Stomach (tissue), 9 donors: ENCODE data around the gene SEC22C. TPM values are rescaled to one million over a fixed set of nuclear protein-coding genes. Genes with fewer than 3 reads are reported as not detected.

Source experiments
- DNase-seq, 2 donors: peaks; one replicate each; pipeline versions ENCODE4 v3.0.0 to v3.0.0-alpha.2; 2013 to 2019
- H3K27ac ChIP-seq, 5 donors: fragments of 200-600 bp in 4 of 5; sonication (generic) in 4 of 5; one replicate each; pipeline ENCODE4 v1.5.1; 2013 to 2019; ENCODE audit warnings: mild to moderate bottlenecking in 1 of 5, moderate library complexity in 1 of 5
- H3K27me3 ChIP-seq, 3 donors: fragments of 200-600 bp; sonication (generic); one replicate each; pipeline ENCODE4 v1.5.1; 2017 to 2019; ENCODE audit warnings: mixed run types in 1 of 3
- H3K36me3 ChIP-seq, 4 donors: fragments of 200-600 bp; sonication (generic); 1 replicate in 3 of 4; 2 replicates in 1 of 4; pipeline ENCODE4 v1.5.1; 2016 to 2019
- H3K4me1 ChIP-seq, 4 donors: fragments of 200-600 bp; sonication (generic); one replicate each; pipeline ENCODE4 v1.5.1; 2016 to 2019
- H3K4me3 ChIP-seq, 4 donors: fragments of 200-600 bp; sonication (generic) in 3 of 4; one replicate each; pipeline ENCODE4 v1.5.1; 2016 to 2019; ENCODE audit warnings: mild to moderate bottlenecking in 1 of 4
- H3K9me3 ChIP-seq, 4 donors: fragments of 200-600 bp; sonication (generic); one replicate each; pipeline ENCODE4 v1.5.1; 2016 to 2019
- EP300 ChIP-seq: sonication (generic); formaldehyde crosslinking; IDR thresholded peaks from one replicate; pipeline ENCODE4 v1.6.1; 2017; ENCODE audit warnings: antibody characterized with exemption
- POLR2A ChIP-seq, 4 donors: fragments of 450-650 bp; IDR thresholded peaks; one replicate each; pipeline ENCODE4 v1.6.1; 2016; ENCODE audit warnings: antibody characterized with exemption in 4 of 4, control low read depth in 2 of 4, mild to moderate bottlenecking in 1 of 4, moderate library complexity in 1 of 4
- POLR2AphosphoS5 ChIP-seq, 3 donors: sonication (generic); formaldehyde crosslinking; IDR thresholded peaks; one replicate each; pipeline ENCODE4 v1.6.1; 2016; ENCODE audit warnings: antibody characterized with exemption in 3 of 3
- WGBS, 5 donors: extraction: QIAGEN DNeasy Blood & Tissue Kit in 3 of 5; methylation state at CpG; one replicate each; pipeline versions ENCODE4 v1.1.5 to v1.1.7; 2013 to 2018; 5-methylcytosine and 5-hydroxymethylcytosine counted together
- intact Hi-C: fragments of 100-400 bp; cut with DNase I; formaldehyde crosslinking; loops from one replicate; pipeline ENCODE4 v1.15.1; 2023; ENCODE audit warnings: low total_unique reads
- polyA plus RNA-seq, 3 donors: library from polyadenylated mRNA; stranded (reverse); fragments of 200-250 nt; gene quantifications; one replicate each; pipeline ENCODE4 v1.2.3, GENCODE V29; 2013
- total RNA-seq, 5 donors: library from RNA; depleted of rRNA; stranded (reverse); fragments of >200 nt; gene quantifications; one replicate each; pipeline versions ENCODE4 v1.1.0 to v1.2.3, GENCODE V29; 2014 to 2016
- TF ChIP-seq, protein P1 (sequence below), 7 experiments: fragments of 450-650 bp in 4 of 7; fragments of 200-600 bp in 3 of 7; sonication (generic) in 3 of 7; IDR thresholded peaks; one replicate each; pipeline ENCODE4 v1.5.1; 2016 to 2019; ENCODE audit warnings: antibody characterized with exemption in 7 of 7, control low read depth in 2 of 7, mild to moderate bottlenecking in 1 of 7
- donor health status: healthy with polysubstance abuse.
- donor health status: Bipolar disorder and iron deficiency.
- donor health status: healthy.

Gene SEC22C
- total and polyA plus RNA-seq, 8 donors, result 9.8 to 64.3 (median 28.9) TPM

- DNase-seq, result no peak
These were observed 44.4 kb downstream of the SEC22C start for GRCh38 chr3:42537350-42537749.

DNA sequence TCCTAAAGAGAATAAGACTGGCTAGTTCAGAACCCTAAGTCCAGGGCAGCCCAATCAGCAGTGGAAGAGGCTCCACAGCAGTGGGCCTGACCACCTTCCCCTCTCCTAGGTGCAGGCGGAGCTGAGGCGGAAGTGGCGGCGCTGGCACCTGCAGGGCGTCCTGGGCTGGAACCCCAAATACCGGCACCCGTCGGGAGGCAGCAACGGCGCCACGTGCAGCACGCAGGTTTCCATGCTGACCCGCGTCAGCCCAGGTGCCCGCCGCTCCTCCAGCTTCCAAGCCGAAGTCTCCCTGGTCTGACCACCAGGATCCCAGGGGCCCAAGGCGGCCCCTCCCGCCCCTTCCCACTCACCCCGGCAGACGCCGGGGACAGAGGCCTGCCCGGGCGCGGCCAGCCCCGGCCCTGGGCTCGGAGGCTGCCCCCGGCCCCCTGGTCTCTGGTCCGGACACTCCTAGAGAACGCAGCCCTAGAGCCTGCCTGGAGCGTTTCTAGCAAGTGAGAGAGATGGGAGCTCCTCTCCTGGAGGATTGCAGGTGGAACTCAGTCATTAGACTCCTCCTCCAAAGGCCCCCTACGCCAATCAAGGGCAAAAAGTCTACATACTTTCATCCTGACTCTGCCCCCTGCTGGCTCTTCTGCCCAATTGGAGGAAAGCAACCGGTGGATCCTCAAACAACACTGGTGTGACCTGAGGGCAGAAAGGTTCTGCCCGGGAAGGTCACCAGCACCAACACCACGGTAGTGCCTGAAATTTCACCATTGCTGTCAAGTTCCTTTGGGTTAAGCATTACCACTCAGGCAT is 45.6 kb downstream of the SEC22C start:
- peak; percentile 36 to 62 for DNase-seq
- peaks cover 0 to 19% (median 12%) of the 10 kb centered on the region in 4 donors for H3K4me1 ChIP-seq
- peaks cover 0 to 8% (median 4%) of the 10 kb centered on the region in 4 donors for H3K36me3 ChIP-seq
- intact Hi-C loops, result no loop called here
- H3K4me3 ChIP-seq, result no peak overlapping the region
- H3K27ac ChIP-seq, result no peak overlapping the region
- TF ChIP-seq, protein P1, sequence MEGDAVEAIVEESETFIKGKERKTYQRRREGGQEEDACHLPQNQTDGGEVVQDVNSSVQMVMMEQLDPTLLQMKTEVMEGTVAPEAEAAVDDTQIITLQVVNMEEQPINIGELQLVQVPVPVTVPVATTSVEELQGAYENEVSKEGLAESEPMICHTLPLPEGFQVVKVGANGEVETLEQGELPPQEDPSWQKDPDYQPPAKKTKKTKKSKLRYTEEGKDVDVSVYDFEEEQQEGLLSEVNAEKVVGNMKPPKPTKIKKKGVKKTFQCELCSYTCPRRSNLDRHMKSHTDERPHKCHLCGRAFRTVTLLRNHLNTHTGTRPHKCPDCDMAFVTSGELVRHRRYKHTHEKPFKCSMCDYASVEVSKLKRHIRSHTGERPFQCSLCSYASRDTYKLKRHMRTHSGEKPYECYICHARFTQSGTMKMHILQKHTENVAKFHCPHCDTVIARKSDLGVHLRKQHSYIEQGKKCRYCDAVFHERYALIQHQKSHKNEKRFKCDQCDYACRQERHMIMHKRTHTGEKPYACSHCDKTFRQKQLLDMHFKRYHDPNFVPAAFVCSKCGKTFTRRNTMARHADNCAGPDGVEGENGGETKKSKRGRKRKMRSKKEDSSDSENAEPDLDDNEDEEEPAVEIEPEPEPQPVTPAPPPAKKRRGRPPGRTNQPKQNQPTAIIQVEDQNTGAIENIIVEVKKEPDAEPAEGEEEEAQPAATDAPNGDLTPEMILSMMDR (IDR thresholded peaks at IDR 0.05), result peak in 3 of 7 experiments; percentile 15 to 33 (median 32)
- no peak for TF ChIP-seq EP300
- TF ChIP-seq POLR2A (IDR thresholded peaks at IDR 0.05), result no peak
- TF ChIP-seq POLR2AphosphoS5 (IDR thresholded peaks at IDR 0.05), result no peak
- no peaks in the 10 kb centered on the region for H3K27me3 ChIP-seq
- 69 to 83% (median 82%) methylated on average over 18 to 35 of the region's 35 CpGs for whole genome bisulfite sequencing, 5 donors
- no peaks in the 10 kb centered on the region for H3K9me3 ChIP-seq

More at GRCh38 chr3:42537350-42537749, 44.4 kb downstream of the SEC22C start:
- Histone ChIP-seq H3K27me3 (no peaks in the 10 kb centered on the region), H3K27ac (no peak overlapping the region), H3K4me1 (peaks cover 0 to 23% (median 13%) of the 10 kb centered on the region in 4 donors), H3K36me3 (peaks cover 0 to 6% (median 2%) of the 10 kb centered on the region in 4 donors), H3K4me3 (no peak overlapping the region), H3K9me3 (no peaks in the 10 kb centered on the region)
- no peak for TF ChIP-seq POLR2A (IDR thresholded peaks at IDR 0.05)
- intact Hi-C loops, result no loop called here

- no peaks in the 10 kb centered on the region for H3K27me3 ChIP-seq
- peaks cover 0 to 8% (median 4%) of the 10 kb centered on the region in 4 donors for H3K36me3 ChIP-seq
- no peaks in the 10 kb centered on the region for H3K4me1 ChIP-seq
- WGBS, 5 donors, result 65 to 71% (median 68%) methylated on average over 7 of the region's 7 CpGs
- intact Hi-C loops, result no loop called here
- H3K4me3 ChIP-seq, result no peak overlapping the region
- TF ChIP-seq, protein P1 (IDR thresholded peaks at IDR 0.05), result no peak
- TF ChIP-seq EP300 (no peak), POLR2A (IDR thresholded peaks at IDR 0.05) (no peak), POLR2AphosphoS5 (IDR thresholded peaks at IDR 0.05) (no peak)
- H3K27ac ChIP-seq, result no peak overlapping the region
- no peaks in the 10 kb centered on the region for H3K9me3 ChIP-seq
- no peak for DNase-seq
These were observed 48.4 kb downstream of the SEC22C start for GRCh38 chr3:42533161-42533897.

GRCh38 chr3:42532229-42532628 is 49.5 kb downstream of the SEC22C start:
- no peaks in the 10 kb centered on the region for H3K4me1 ChIP-seq
- H3K9me3 ChIP-seq, result no peaks in the 10 kb centered on the region
- H3K27ac ChIP-seq, result no peak overlapping the region
- WGBS, 5 donors, result 85 to 94% (median 88%) methylated on average over 4 of the region's 4 CpGs
- TF ChIP-seq POLR2AphosphoS5 (IDR thresholded peaks at IDR 0.05), result no peak
- no peak for TF ChIP-seq POLR2A (IDR thresholded peaks at IDR 0.05)
- TF ChIP-seq, protein P1 (IDR thresholded peaks at IDR 0.05), result no peak
- no peak for TF ChIP-seq EP300
- H3K36me3 ChIP-seq, result peaks cover 0 to 8% (median 4%) of the 10 kb centered on the region in 4 donors
- H3K27me3 ChIP-seq, result no peaks in the 10 kb centered on the region
- intact Hi-C loops, result no loop called here
- DNase-seq, result no peak
- no peak overlapping the region for H3K4me3 ChIP-seq
